Vagina (tissue), 2 donors: ENCODE data around the gene PARVG. TPM values are rescaled to one million over a fixed set of nuclear protein-coding genes. Genes with fewer than 3 reads are reported as not detected.

Source experiments
- DNase-seq, 2 donors: peaks; one replicate each; pipeline ENCODE4 v3.0.0-alpha.2; 2017; ENCODE audit errors: extremely low spot score in 2 of 2
- H3K27ac ChIP-seq: fragments of 200-600 bp; sonication (generic); one replicate; pipeline ENCODE4 v1.5.1; 2019
- H3K27me3 ChIP-seq: fragments of 200-600 bp; sonication (generic); one replicate; pipeline ENCODE4 v1.5.1; 2019
- H3K36me3 ChIP-seq, 2 donors: fragments of 200-600 bp; sonication (generic); one replicate each; pipeline ENCODE4 v1.5.1; 2017 to 2019
- H3K4me1 ChIP-seq: fragments of 200-600 bp; sonication (generic); one replicate; pipeline ENCODE4 v1.5.1; 2019
- H3K4me3 ChIP-seq, 2 donors: fragments of 200-600 bp; sonication (generic); 1 replicate in 1 of 2; 2 replicates in 1 of 2; pipeline ENCODE4 v1.5.1; 2016 to 2019
- H3K9me3 ChIP-seq: fragments of 200-600 bp; sonication (generic); one replicate; pipeline ENCODE4 v1.5.1; 2019
- CTCF ChIP-seq, 3 experiments: fragments of 450-650 bp in 2 of 3; fragments of 200-600 bp in 1 of 3; sonication (generic) in 1 of 3; IDR thresholded peaks; one replicate each; pipeline ENCODE4 v1.5.1; 2017 to 2019; ENCODE audit warnings: antibody characterized with exemption in 3 of 3, mild to moderate bottlenecking in 2 of 3, moderate library complexity in 2 of 3
- POLR2A ChIP-seq, 2 donors: fragments of 450-650 bp; IDR thresholded peaks; one replicate each; pipeline ENCODE4 v1.6.1; 2017; ENCODE audit warnings: antibody characterized with exemption in 2 of 2, mild to moderate bottlenecking in 2 of 2, moderate library complexity in 2 of 2
- POLR2AphosphoS5 ChIP-seq, 2 donors: sonication (generic); formaldehyde crosslinking; IDR thresholded peaks; one replicate each; pipeline ENCODE4 v1.9.0; 2017; ENCODE audit warnings: antibody characterized with exemption in 2 of 2, mild to moderate bottlenecking in 2 of 2, low read depth in 1 of 2; ENCODE audit not compliant: insufficient read depth in 1 of 2
- intact Hi-C: fragments of 100-400 bp; cut with DNase I; formaldehyde crosslinking; loops from one replicate; pipeline ENCODE4 v1.15.1; 2023
- total RNA-seq: library from RNA; depleted of rRNA; stranded (reverse); fragments of >200 nt; gene quantifications from one replicate; pipeline ENCODE4 v1.2.3, GENCODE V29; 2016

PARVG gene
- total RNA-seq, 1 donor from 2014 or later = 29.5 TPM

- intact Hi-C loops = no loop called here
- no peak for DNase-seq
Observed at GRCh38 chr22:44193535-44193891, 12.8 kb downstream of the PARVG start.

GRCh38 chr22:44194569-44194968 is 13.8 kb downstream of the PARVG start:
- Histone ChIP-seq H3K4me3 (no peak overlapping the region), H3K27me3 (no peaks in the 10 kb centered on the region), H3K36me3 (no peaks in the 10 kb centered on the region), H3K27ac (no peak overlapping the region), H3K4me1 (no peaks in the 10 kb centered on the region), H3K9me3 (no peaks in the 10 kb centered on the region)
- TF ChIP-seq POLR2AphosphoS5 (IDR thresholded peaks at IDR 0.05; ENCODE audit: insufficient read depth in 1 of 2, low read depth in 1 of 2) (no peak), POLR2A (IDR thresholded peaks at IDR 0.05) (no peak), CTCF (IDR thresholded peaks at IDR 0.05) (no peak)
- intact Hi-C loops = no loop called here
- no peak for DNase-seq

More at GRCh38 chr22:44193535-44193891, 12.8 kb downstream of the PARVG start:
- Histone ChIP-seq H3K27me3 (no peaks in the 10 kb centered on the region), H3K4me3 (no peak overlapping the region), H3K36me3 (no peaks in the 10 kb centered on the region), H3K9me3 (no peaks in the 10 kb centered on the region), H3K4me1 (no peaks in the 10 kb centered on the region), H3K27ac (no peak overlapping the region)
- TF ChIP-seq POLR2A (IDR thresholded peaks at IDR 0.05) = no peak
- TF ChIP-seq CTCF (IDR thresholded peaks at IDR 0.05) = no peak
- no peak for TF ChIP-seq POLR2AphosphoS5 (IDR thresholded peaks at IDR 0.05; ENCODE audit: insufficient read depth in 1 of 2, low read depth in 1 of 2)

- TF ChIP-seq CTCF (IDR thresholded peaks at IDR 0.05) = no peak
- no peak for TF ChIP-seq POLR2AphosphoS5 (IDR thresholded peaks at IDR 0.05; ENCODE audit: insufficient read depth in 1 of 2, low read depth in 1 of 2)
- no peak for TF ChIP-seq POLR2A (IDR thresholded peaks at IDR 0.05)
- intact Hi-C loops = no loop called here
- Histone ChIP-seq H3K4me3 (no peak overlapping the region), H3K36me3 (no peaks in the 10 kb centered on the region), H3K4me1 (no peaks in the 10 kb centered on the region), H3K27me3 (no peaks in the 10 kb centered on the region), H3K9me3 (no peaks in the 10 kb centered on the region), H3K27ac (no peak overlapping the region)
- DNase-seq = no peak
Observed at GRCh38 chr22:44195189-44195871, 14.6 kb downstream of the PARVG start.

- Histone ChIP-seq H3K36me3 (no peaks in the 10 kb centered on the region), H3K27ac (no peak overlapping the region), H3K4me3 (no peak overlapping the region), H3K27me3 (no peaks in the 10 kb centered on the region), H3K9me3 (no peaks in the 10 kb centered on the region), H3K4me1 (no peaks in the 10 kb centered on the region)
- DNase-seq = no peak
- intact Hi-C loops = no loop called here
- TF ChIP-seq POLR2AphosphoS5 (IDR thresholded peaks at IDR 0.05; ENCODE audit: insufficient read depth in 1 of 2, low read depth in 1 of 2) = no peak
Observed at GRCh38 chr22:44196241-44196640, 15.5 kb downstream of the PARVG start.

- TF ChIP-seq CTCF (IDR thresholded peaks at IDR 0.05) = no peak
- DNase-seq = no peak
- peaks cover under 1% of the 10 kb centered on the region for H3K4me1 ChIP-seq
- H3K27me3 ChIP-seq = no peaks in the 10 kb centered on the region
- no peak overlapping the region for H3K27ac ChIP-seq
- no peak overlapping the region for H3K4me3 ChIP-seq
- no peaks in the 10 kb centered on the region for H3K36me3 ChIP-seq
- H3K9me3 ChIP-seq = no peaks in the 10 kb centered on the region
- intact Hi-C loops = no loop called here
Observed at GRCh38 chr22:44196731-44197131, 16.0 kb downstream of the PARVG start.
